Renal cortex interstitium (tissue), 11 donors: ENCODE data around the gene TLN1. TPM values are rescaled to one million over a fixed set of nuclear protein-coding genes. Genes with fewer than 3 reads are reported as not detected.
A peak's percentile ranks its signal among the peaks of the same experiment; 100 is the strongest.

Experiments used
- DNase-seq, 11 donors: peaks; one replicate each; pipeline ENCODE4 v3.0.0-alpha.2; 2013; ENCODE audit warnings: low read depth in 9 of 11, low spot score in 4 of 11; ENCODE audit errors: extremely low read depth in 1 of 11
- polyA plus RNA-seq, 3 donors: library from polyadenylated mRNA; unstranded; fragments of 120-200 nt; gene quantifications; one replicate each; pipeline ENCODE4 v1.2.1, GENCODE V29; 2013; ENCODE audit not compliant: insufficient read length in 3 of 3

The TLN1 gene
- polyA plus RNA-seq, 3 donors = 150 to 192 (median 174) TPM

DNA sequence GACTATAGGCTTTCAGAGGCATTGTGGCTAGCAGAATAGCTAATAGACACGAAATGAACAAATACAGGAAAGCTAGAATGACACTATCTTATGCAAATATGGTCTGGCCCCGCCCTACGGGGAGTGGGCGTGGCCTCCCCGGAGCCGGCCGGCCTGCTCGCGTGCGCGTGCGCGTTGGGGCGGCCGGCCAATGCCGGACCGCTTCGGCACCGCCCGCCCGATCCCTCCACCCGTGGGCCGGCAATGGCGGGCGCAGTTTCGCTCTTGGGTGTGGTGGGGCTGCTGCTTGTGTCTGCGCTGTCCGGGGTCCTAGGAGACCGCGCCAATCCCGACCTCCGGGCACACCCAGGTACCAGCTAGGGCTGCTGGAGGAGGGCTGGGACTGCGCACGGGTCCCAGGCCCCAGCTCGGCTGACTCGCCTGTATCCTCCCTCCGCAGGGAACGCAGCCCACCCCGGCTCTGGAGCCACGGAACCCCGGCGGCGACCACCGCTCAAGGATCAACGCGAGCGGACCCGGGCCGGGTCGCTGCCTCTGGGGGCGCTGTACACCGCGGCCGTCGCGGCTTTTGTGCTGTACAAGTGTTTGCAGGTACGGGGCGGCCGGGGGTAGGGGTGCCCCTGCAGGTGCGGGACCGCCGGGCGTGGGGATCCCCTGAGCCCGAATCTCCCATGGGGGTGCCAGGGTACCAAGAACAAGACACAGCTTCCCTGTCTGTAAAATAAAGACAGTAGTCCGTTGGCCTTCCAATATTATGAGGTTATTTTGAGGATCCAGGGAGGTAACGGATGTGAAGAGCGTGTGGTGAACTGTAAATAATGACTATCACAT lies 73.6 kb downstream of the TLN1 start, which contains the start of gene CCDC107:
Gene CCDC107, plus strand, starts transcription at position 156 of the 831 bp plus-strand sequence. Its CDS starts 88 bp downstream, at position 244.
- DNase-seq = peak in 10 of 11 donors; percentile 61 to 87 (median 80)

DNA sequence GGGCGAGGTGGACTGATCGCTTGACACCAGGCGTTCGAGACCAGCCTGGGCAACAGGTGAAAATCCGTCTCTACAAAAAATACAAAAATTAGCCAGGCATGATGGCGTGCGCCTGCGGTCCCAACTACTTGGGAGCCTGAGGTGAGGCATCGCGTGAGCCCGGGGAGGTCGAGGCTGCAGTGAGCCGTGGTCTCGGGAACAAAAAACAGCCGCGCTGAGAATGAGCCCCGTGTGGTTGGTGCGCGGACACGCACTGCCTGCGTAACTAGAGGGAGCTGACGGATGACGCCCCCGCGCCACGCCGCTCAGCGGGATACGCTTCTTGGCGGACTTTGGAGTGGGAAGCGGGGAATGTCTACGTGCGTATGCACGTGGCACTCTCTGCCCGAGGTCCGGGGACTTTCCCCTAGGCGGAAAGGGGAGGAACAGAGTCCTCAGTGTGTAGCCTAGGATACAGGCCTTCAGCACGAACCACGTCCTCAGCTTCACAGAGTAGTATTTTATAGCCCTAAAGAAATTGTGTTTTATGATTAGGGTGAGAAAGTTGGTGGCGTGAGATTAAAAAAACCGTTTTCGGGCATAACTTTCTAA lies 74.4 kb downstream of the TLN1 start, which contains the start of gene RMRP:
Gene RMRP, minus strand, starts transcription at position 474 of the 591 bp plus-strand sequence.
- peak; percentile 92 to 98 (median 96) for DNase-seq

DNA sequence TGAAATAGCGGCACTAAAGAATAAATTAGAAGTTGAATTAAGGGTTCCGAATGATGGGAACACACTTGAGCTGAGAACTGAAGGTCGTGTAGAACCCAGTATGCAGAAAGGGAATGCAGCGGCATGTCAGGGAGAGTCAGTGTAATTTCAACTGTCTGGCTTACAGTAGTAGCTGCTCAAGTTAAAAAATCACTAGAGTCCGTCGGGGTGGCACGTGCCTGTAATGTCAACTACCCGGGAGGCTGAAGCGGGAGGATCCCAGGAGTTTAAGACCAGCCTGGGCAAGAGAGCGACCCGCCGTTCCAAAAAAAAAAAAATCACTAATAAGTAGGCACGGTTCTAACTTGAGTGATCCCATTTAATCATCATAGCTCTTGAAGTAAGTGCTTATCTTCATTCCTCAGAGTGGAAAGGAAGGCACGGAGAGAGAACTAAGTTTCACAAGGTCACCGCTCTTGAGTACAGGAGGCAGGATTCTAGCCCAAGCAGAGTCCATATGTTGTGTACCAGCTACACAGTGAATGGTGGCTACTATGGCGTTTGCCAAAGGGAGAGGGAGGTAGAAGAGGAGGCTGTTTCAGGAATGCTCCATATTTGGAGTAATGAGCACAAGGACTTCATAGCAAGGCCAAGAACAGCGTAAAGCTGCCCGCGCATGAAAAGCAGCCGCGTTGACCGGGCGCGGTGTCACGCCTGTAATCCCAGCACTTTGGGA lies 75.0 kb downstream of the TLN1 start:
- no peak for DNase-seq

DNA sequence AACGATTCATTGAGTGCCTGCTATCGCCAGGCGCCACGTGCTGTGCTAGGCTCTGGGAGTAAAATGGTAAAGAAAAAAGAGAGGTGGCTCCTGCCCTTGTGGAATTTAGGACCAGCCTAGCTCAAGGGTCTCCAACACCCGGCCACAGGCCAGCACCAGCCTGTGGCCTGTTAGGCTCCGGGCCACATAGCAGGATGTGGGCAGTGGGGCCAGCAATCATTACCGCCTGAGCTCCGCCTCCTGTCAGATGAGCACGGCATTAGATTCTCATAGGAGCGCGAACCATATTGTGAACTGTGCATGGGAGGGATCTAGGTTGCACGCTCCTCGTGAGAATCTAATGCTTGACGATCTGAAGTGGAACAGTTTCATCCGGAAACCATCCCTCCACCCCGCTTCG lies 75.6 kb downstream of the TLN1 start:
- no peak for DNase-seq

DNA sequence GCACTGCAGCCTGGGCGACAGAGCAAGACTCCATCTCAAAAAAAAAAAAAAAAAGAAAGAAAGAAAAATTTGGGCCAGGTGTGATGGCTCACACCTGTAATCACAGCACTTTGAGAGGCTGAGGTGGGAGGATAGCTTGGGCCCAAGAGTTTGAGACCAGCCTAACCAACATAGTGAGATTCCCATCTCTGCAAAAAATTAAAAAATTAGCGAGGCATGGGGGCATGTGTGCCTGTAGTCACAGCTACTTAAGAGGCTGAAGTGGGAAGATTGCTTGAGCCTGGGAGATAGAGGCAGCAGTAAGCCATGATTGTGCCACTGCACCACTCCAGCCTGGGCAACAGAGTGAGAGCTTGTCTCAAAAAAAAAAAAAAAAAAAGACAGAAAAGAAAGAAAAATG lies 78.4 kb downstream of the TLN1 start:
- DNase-seq = no peak

DNA sequence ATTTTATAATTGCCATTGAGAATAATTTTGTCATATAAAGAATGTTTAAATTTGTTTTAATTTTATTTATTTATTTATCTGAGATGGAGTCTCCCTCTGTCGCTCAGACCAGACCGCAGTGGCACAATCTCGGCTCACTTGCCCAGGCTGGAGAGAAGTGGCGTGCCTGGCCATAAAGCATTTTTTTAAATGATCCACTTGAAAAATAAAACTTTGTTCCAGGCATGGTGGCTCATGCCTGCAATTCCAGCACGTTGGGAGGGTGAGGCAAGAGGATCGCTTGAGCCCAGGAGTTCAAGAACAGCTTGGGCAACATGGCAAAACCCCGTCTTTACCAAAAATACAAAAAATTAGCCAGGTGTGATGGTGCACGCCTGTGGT lies 79.2 kb downstream of the TLN1 start:
- no peak for DNase-seq

DNA sequence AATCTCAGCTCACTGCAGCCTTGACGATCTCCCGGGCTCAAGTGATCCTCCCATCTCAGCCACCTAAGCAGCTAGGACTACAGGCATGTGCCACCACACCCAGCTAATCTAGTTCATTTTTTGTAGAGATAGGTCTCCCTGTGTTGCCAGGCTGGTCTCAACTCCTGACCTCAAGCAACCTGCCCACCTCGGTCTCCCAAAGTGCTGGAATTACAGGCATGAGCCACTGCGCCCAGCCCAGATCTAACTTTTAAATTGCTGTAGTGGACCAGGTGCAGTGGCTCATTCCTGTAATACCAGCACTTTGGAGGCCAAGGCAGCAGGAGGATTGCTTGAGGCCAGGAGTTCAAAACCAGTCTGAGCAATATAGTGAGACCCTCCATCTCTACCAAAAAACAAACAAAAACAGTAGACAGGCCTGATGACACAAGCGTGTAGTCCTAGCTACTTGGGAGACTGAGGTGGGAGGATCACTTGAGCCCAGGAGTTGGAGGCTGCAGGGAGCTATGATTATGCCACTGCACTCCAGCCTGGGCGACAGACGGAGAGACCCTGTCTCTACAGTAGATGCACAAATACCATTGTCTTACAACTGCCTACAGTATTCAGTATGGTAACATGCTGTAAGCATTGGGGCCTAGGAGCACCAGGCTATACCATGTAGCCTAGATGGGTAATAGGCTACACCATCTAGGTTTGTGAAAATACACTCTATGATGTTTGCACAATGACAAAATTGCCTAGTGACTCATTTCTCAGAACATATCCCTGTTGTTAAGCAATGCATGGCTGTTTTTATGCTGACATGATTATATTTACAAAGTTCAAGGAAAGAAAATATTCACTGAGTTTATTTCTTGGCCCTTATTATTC lies 79.8 kb downstream of the TLN1 start:
- no peak for DNase-seq

DNA sequence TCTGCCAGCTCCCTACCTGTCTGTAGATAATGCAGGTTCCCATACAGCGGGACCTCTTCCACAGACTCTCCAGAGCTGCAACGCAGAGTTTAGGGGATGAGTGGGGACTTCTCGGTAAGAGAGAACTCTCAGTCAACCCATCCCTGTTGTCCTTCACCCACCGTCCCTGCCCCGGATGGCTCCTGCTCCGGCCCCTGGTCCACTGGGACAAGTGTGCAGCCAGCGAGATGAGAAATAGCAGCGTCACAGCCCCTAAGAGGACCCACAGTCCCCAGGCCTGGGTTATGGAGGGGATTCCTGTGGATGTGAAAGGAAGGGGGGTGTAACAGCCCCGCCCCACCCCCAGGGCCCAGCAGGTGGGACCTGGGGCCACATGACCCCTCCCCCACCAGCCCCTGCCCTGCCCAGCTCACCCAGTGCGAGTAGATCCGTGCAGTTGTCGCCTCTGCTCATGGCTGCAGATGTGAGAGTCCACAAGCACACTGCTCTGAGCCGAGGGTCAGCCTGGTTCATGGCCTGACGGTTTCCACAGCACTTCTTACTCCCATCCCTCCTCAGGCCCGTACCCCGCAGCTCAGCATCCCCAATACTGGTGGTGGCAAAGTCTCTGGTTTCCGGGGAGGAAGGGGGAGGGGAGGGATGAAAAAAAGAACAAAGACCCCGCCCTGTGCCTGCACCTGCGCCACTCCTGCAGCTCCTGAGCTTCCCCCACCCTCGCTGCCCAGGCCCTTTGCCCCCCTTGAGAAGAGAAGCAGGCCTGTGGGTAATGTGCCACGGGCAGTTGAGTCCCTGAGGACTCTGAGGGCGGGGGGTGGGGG lies 81.4 kb downstream of the TLN1 start, which contains the start of gene SIT1:
Gene SIT1, minus strand, starts transcription at position 591 of the 818 bp plus-strand sequence. Its CDS starts 78 bp downstream, at position 513.
- no peak for DNase-seq

DNA sequence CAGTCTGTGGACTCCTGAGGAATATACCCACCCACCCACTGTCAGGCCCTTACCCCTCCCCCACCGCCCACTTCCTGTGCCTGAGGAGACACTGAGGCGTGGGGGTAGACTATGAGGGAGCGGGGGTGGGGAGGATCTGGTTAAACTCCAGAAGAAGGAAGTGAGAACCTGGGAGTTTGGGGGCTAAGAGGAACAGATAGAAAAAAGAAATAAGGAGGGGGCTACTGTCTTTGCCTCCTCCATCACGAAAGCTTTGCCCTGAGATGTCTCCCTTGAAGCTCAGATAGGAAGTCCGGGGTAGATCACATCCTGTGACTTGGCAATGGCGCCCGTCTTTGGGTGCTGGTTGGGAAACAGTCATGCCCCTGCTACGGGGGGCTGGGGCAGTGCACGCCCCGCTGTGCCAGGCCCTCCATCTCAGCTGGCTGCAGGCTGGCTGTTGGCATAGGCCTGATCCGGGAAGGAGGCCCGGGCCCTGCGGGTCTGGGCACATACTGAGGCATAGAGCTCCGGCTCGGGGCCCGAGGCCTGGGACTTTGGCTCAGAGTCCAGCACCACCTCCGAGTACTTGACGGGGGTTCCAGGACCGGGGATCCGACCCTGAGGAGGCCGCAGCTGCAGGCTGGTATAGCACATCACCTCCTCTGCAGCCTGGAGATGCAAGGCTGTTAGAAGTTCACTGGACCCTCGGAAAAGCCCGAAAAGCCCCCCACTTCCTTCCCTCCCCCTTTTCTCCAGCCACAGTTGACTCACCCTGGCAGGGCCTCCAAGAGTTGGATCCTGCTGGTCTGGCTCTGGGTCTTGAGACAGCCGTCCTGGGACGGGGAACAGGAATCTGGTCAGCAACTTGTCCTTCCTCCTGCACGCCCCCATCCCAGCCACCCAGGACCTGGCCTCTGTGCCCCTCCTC lies 82.3 kb downstream of the TLN1 start:
- no peak for DNase-seq

Other genes with a start within 250 kb of the TLN1 start
- 10 to 100 TPM; 16.1 to 20.9 (median 19.4) TPM for gene RUSC2, start 242.1 kb downstream of the TLN1 start, polyA plus RNA-seq
- gene TESK1, start 126.9 kb downstream of the TLN1 start, polyA plus RNA-seq = 10 to 100 TPM; 36.0 to 42.5 (median 38.5) TPM
- gene CD72, start 113.8 kb downstream of the TLN1 start, polyA plus RNA-seq = 1 to 10 TPM; 2.4 to 3.9 (median 2.7) TPM
- gene SIT1, start 81.3 kb downstream of the TLN1 start, polyA plus RNA-seq = under 1 TPM; 0.27 to 0.48 (median 0.28) TPM
- 1 to 10 TPM in 1 of 3 donors, not detected in 2; 1.9 TPM for gene RMRP, start 74.2 kb downstream of the TLN1 start, polyA plus RNA-seq
- gene CCDC107, start 73.9 kb downstream of the TLN1 start, polyA plus RNA-seq = 10 to 100 TPM; 14.2 to 22.3 (median 18.6) TPM
- 10 to 100 TPM in 1 of 3 donors, 1 to 10 TPM in 2; 9.3 to 11.5 (median 10.0) TPM for gene ARHGEF39, start 67.0 kb downstream of the TLN1 start, polyA plus RNA-seq
- 1 to 10 TPM in 1 of 3 donors, under 1 TPM in 2; 0.85 to 1.1 (median 0.93) TPM for gene CA9, start 58.3 kb downstream of the TLN1 start, polyA plus RNA-seq
- 100 to 1,000 TPM; 149 to 194 (median 156) TPM for gene TPM2, start 42.3 kb downstream of the TLN1 start, polyA plus RNA-seq
- gene CREB3, start 471 bp upstream of the TLN1 start, polyA plus RNA-seq = 10 to 100 TPM; 37.4 to 40.2 (median 39.3) TPM
- gene GBA2, start 17.0 kb upstream of the TLN1 start, polyA plus RNA-seq = 100 to 1,000 TPM in 2 of 3 donors, 10 to 100 TPM in 1; 96.9 to 126 (median 107) TPM
- gene RGP1, start 17.1 kb upstream of the TLN1 start, polyA plus RNA-seq = 10 to 100 TPM; 28.8 to 30.3 (median 29.0) TPM
- gene MSMP, start 22.1 kb upstream of the TLN1 start, polyA plus RNA-seq = 1 to 10 TPM in 1 of 3 donors, not detected in 2; 1.1 TPM
- 10 to 100 TPM; 32.0 to 38.0 (median 33.7) TPM for gene NPR2, start 59.4 kb upstream of the TLN1 start, polyA plus RNA-seq
- 1 to 10 TPM; 4.8 to 8.6 (median 6.5) TPM for gene SPAG8, start 80.1 kb upstream of the TLN1 start, polyA plus RNA-seq
- gene HINT2, start 82.8 kb upstream of the TLN1 start, polyA plus RNA-seq = 10 to 100 TPM; 50.5 to 60.3 (median 58.2) TPM
- gene FAM221B, start 96.5 kb upstream of the TLN1 start, polyA plus RNA-seq = under 1 TPM in 2 of 3 donors, not detected in 1; 0.10 to 0.26 TPM
- gene TMEM8B, start 97.0 kb upstream of the TLN1 start, polyA plus RNA-seq = 10 to 100 TPM; 24.4 to 36.4 (median 28.9) TPM
- gene OR13J1, start 138.2 kb upstream of the TLN1 start, polyA plus RNA-seq = under 1 TPM in 1 of 3 donors, not detected in 2; 0.11 TPM
- gene HRCT1, start 174.0 kb upstream of the TLN1 start, polyA plus RNA-seq = under 1 TPM in 2 of 3 donors, not detected in 1; 0.47 to 0.60 TPM
- gene SPAAR, start 177.3 kb upstream of the TLN1 start, polyA plus RNA-seq = 1 to 10 TPM; 1.3 to 1.5 (median 1.3) TPM
- not detected for gene OR2S2, start 226.0 kb upstream of the TLN1 start, polyA plus RNA-seq